GM12874 (cell line): ENCODE results near the gene KRT31.

Experiments used
- CTCF ChIP-seq: IDR thresholded peaks from 2 replicates; pipeline ENCODE4 v1.5.1; 2011; ENCODE audit warnings: low read depth, mild to moderate bottlenecking, control low read depth, low read length, moderate library complexity; ENCODE audit not compliant: insufficient read depth

KRT31 gene

GRCh38 chr17:41407226-41407625 lies 9.8 kb upstream of the KRT31 start:
- TF ChIP-seq CTCF, result no peak

GRCh38 chr17:41406205-41406604 lies 8.8 kb upstream of the KRT31 start:
- TF ChIP-seq CTCF, result no peak

- no peak for TF ChIP-seq CTCF
Observed at GRCh38 chr17:41404024-41404671, 6.7 kb upstream of the KRT31 start.

GRCh38 chr17:41403404-41404023 lies 6.1 kb upstream of the KRT31 start:
- TF ChIP-seq CTCF, result no peak

- no peak for TF ChIP-seq CTCF
Observed at GRCh38 chr17:41402161-41402560, 4.8 kb upstream of the KRT31 start.

GRCh38 chr17:41396340-41396739 lies 1.1 kb downstream of the KRT31 start:
- TF ChIP-seq CTCF, result no peak

GRCh38 chr17:41395611-41396010 lies 1.8 kb downstream of the KRT31 start:
- TF ChIP-seq CTCF, result no peak
